Activated T-cell treated with anti-CD3 and anti-CD28 coated beads, Interleukin-2, amount 50 U/mL, for 48 hours (primary cell): ENCODE results near the gene KIAA1958.

ENCODE experiments used
- DNase-seq, 2 experiments: peaks; one replicate each; pipeline ENCODE4 v3.0.0-alpha.2; 2020

KIAA1958 gene

GRCh38 chr9:112531666-112532282 lies 45.1 kb downstream of the KIAA1958 start:
- no peak for DNase-seq

- DNase-seq = no peak
Observed at GRCh38 chr9:112532427-112532826, 45.8 kb downstream of the KIAA1958 start.

- DNase-seq = no peak
Observed at GRCh38 chr9:112533660-112534059, 47.0 kb downstream of the KIAA1958 start.

GRCh38 chr9:112535301-112535700 lies 48.7 kb downstream of the KIAA1958 start:
- no peak for DNase-seq

GRCh38 chr9:112535811-112536210 lies 49.2 kb downstream of the KIAA1958 start:
- DNase-seq = no peak

GRCh38 chr9:112537561-112537960 lies 50.9 kb downstream of the KIAA1958 start:
- DNase-seq = no peak

GRCh38 chr9:112540800-112541199 lies 54.2 kb downstream of the KIAA1958 start:
- DNase-seq = no peak

- DNase-seq = no peak
Observed at GRCh38 chr9:112541685-112542084, 55.1 kb downstream of the KIAA1958 start.

- no peak for DNase-seq
Observed at GRCh38 chr9:112542593-112543292, 56.1 kb downstream of the KIAA1958 start.

GRCh38 chr9:112544477-112544876 lies 57.9 kb downstream of the KIAA1958 start:
- no peak for DNase-seq

- DNase-seq = no peak
Observed at GRCh38 chr9:112545237-112545636, 58.6 kb downstream of the KIAA1958 start.

- no peak for DNase-seq
Observed at GRCh38 chr9:112546149-112547012, 59.8 kb downstream of the KIAA1958 start.

- no peak for DNase-seq
Observed at GRCh38 chr9:112548051-112548440, 61.4 kb downstream of the KIAA1958 start.

- no peak for DNase-seq
Observed at GRCh38 chr9:112548836-112549595, 62.4 kb downstream of the KIAA1958 start.

- DNase-seq = no peak
Observed at GRCh38 chr9:112550531-112550930, 63.9 kb downstream of the KIAA1958 start.

- DNase-seq = no peak
Observed at GRCh38 chr9:112551641-112552040, 65.0 kb downstream of the KIAA1958 start.

GRCh38 chr9:112552229-112553056 lies 65.8 kb downstream of the KIAA1958 start:
- no peak for DNase-seq

GRCh38 chr9:112553256-112553826 lies 66.7 kb downstream of the KIAA1958 start:
- no peak for DNase-seq

GRCh38 chr9:112554516-112554915 lies 67.9 kb downstream of the KIAA1958 start:
- DNase-seq = no peak

- DNase-seq = no peak
Observed at GRCh38 chr9:112555101-112555643, 68.5 kb downstream of the KIAA1958 start.

- peak in 1 of 2 experiments; percentile 25 for DNase-seq
Observed at GRCh38 chr9:112555844-112556482, 69.3 kb downstream of the KIAA1958 start.
